ENCODE data around the gene RPL18A. TPM values are rescaled to one million over a fixed set of nuclear protein-coding genes. Genes with fewer than 3 reads are reported as not detected.

Gene RPL18A
- total RNA-seq, 3 donors from 2014 or later (not counting 1 experiment from before 2014, with no cell fraction given) = 1,015 to 1,285 (median 1,208) TPM

DNA sequence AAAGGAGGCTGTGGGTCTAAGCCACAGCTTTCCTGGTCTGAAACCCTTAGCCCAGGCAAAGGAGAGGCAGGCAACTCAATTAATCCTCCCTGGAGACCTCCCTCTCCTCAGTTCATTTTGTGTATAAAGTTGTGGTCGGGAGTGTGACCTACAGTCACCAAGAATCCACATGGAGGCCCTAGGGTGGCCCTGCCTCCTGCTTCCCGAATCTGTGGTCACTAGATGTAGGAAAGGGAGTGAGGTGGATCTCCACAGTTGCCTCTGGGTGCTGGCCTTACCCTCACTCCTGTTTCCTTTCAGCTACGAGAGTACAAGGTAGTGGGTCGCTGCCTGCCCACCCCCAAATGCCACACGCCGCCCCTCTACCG, 1.3 kb downstream of the RPL18A start:
- Mint-ChIP-seq H3K9me3 (no peaks in the 10 kb centered on the region), H3K4me3 (peak overlapping the region; percentile 99), H3K4me1 (peaks cover 26 to 27% of the 10 kb centered on the region in 2 donors), H3K36me3 (no peaks in the 10 kb centered on the region), H3K27ac (peak overlapping the region in 1 of 2 donors; percentile 86), H3K27me3 (ENCODE audit: low read depth in 2 of 2) (no peaks in the 10 kb centered on the region)
- DNase-seq = no peak
- Histone ChIP-seq H3K4me1 (ENCODE audit: control insufficient read depth, insufficient read depth, low read length) (peaks cover 29% of the 10 kb centered on the region), H3K36me3 (ENCODE audit: control insufficient read depth, insufficient read depth, low read length) (peaks cover 36% of the 10 kb centered on the region), H3K27me3 (ENCODE audit: control insufficient read depth, insufficient read depth, low read length) (no peaks in the 10 kb centered on the region), H3K4me3 (ENCODE audit: low read length) (peak overlapping the region; percentile 68), H3K27ac (ENCODE audit: low read length) (peak overlapping the region; percentile 28), H3K9me3 (ENCODE audit: control insufficient read depth, insufficient read depth, low read length) (no peaks in the 10 kb centered on the region)
- intact Hi-C loops (cut with micrococcal nuclease) = no loop called here
- TF ChIP-seq, protein P1, sequence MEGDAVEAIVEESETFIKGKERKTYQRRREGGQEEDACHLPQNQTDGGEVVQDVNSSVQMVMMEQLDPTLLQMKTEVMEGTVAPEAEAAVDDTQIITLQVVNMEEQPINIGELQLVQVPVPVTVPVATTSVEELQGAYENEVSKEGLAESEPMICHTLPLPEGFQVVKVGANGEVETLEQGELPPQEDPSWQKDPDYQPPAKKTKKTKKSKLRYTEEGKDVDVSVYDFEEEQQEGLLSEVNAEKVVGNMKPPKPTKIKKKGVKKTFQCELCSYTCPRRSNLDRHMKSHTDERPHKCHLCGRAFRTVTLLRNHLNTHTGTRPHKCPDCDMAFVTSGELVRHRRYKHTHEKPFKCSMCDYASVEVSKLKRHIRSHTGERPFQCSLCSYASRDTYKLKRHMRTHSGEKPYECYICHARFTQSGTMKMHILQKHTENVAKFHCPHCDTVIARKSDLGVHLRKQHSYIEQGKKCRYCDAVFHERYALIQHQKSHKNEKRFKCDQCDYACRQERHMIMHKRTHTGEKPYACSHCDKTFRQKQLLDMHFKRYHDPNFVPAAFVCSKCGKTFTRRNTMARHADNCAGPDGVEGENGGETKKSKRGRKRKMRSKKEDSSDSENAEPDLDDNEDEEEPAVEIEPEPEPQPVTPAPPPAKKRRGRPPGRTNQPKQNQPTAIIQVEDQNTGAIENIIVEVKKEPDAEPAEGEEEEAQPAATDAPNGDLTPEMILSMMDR (IDR thresholded peaks at IDR 0.05) = no peak
- no peak for ATAC-seq
- WGBS (ENCODE audit: insufficient coverage) = 75% methylated on average over 2 of the region's 7 CpGs

DNA sequence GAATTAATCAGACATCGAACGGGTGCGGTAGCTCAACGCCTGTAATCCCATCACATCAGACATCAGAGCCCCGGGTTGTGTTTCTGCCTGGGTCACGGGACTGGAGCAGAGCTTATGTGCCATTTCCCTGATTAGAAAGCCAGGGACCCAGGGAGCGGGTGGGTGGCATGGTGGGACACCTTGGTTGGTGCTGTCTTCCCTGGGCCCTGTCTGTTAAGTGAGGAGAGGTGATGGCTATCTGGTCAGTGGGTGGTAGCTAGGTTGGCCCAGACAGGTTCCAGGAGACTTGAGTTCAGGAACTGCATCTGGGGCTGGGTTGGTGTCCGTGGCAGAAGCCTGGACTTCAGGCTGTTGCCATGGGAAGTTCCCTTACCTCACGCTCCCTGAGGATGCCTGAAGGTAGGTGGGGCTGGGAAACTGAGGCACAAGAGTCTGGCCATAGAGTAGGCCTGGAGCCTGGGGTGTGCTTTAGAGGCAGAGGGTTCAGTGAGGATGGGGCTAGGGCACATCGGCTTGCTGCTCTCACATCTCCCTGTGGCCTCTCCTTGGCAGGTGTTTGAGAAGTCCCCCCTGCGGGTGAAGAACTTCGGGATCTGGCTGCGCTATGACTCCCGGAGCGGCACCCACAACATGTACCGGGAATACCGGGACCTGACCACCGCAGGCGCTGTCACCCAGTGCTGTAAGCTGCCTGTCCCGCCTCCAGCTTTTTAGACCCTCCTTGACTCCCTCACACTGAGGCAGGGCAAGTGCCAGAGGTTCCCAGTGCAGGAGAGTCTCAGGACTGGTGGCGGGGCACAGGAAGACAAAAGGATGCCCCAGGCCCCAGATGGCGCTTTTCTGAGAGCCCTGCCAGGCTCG, 2.1 kb downstream of the RPL18A start:
- no peaks in the 10 kb centered on the region for H3K27me3 Mint-ChIP-seq (ENCODE audit: low read depth in 2 of 2)
- H3K9me3 ChIP-seq (ENCODE audit: control insufficient read depth, insufficient read depth, low read length) = no peaks in the 10 kb centered on the region
- TF ChIP-seq, protein P1 (IDR thresholded peaks at IDR 0.05) = no peak
- peaks cover 26 to 27% of the 10 kb centered on the region in 2 donors for H3K4me1 Mint-ChIP-seq
- H3K27ac ChIP-seq (ENCODE audit: low read length) = no peak overlapping the region
- H3K4me1 ChIP-seq (ENCODE audit: control insufficient read depth, insufficient read depth, low read length) = peaks cover 29% of the 10 kb centered on the region
- DNase-seq = no peak
- WGBS (ENCODE audit: insufficient coverage) = 83% methylated on average over 23 of the region's 23 CpGs
- H3K4me3 Mint-ChIP-seq = peak overlapping the region; percentile 99
- H3K4me3 ChIP-seq (ENCODE audit: low read length) = no peak overlapping the region
- no peaks in the 10 kb centered on the region for H3K36me3 Mint-ChIP-seq
- no peaks in the 10 kb centered on the region for H3K27me3 ChIP-seq (ENCODE audit: control insufficient read depth, insufficient read depth, low read length)
- H3K27ac Mint-ChIP-seq = no peak overlapping the region
- intact Hi-C loops (cut with micrococcal nuclease) = no loop called here
- no peak for ATAC-seq
- no peaks in the 10 kb centered on the region for H3K9me3 Mint-ChIP-seq
- H3K36me3 ChIP-seq (ENCODE audit: control insufficient read depth, insufficient read depth, low read length) = peaks cover 36% of the 10 kb centered on the region

DNA sequence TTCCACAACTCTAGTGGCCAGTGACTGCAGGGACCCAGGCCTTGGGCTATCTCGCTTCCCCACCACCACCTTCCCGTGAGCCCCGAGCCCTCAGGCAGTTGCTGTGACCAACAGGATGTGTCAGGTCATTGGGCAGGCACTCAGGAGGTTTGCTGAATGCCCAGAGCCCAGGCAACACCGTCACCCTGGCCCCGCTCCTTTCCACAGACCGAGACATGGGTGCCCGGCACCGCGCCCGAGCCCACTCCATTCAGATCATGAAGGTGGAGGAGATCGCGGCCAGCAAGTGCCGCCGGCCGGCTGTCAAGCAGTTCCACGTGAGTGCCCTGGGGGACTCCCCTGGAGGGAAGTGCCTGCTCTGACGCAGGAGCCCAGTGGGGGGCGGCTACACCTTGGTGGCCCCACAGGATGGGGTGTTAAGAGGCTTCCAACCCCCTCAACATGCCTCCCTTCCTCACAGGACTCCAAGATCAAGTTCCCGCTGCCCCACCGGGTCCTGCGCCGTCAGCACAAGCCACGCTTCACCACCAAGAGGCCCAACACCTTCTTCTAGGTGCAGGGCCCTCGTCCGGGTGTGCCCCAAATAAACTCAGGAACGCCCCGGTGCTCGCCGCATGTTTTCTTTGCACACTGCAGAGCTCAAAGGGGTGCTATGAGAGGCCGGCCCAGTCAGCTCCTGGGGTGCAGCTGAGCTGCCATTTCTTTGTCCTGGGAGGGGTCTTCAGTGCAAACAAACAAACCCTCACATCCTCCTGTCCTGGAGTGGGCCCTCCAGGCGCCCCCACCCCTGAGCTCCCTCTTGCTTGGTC, 3.2 kb downstream of the RPL18A start:
- no peak overlapping the region for H3K27ac Mint-ChIP-seq
- no peak overlapping the region for H3K4me3 ChIP-seq (ENCODE audit: low read length)
- H3K4me1 ChIP-seq (ENCODE audit: control insufficient read depth, insufficient read depth, low read length) = peaks cover 29% of the 10 kb centered on the region
- peaks cover 36% of the 10 kb centered on the region for H3K36me3 ChIP-seq (ENCODE audit: control insufficient read depth, insufficient read depth, low read length)
- H3K4me3 Mint-ChIP-seq = peak overlapping the region; percentile 31
- H3K27me3 Mint-ChIP-seq (ENCODE audit: low read depth in 2 of 2) = no peaks in the 10 kb centered on the region
- no peaks in the 10 kb centered on the region for H3K27me3 ChIP-seq (ENCODE audit: control insufficient read depth, insufficient read depth, low read length)
- intact Hi-C loops (cut with micrococcal nuclease) = no loop called here
- DNase-seq = no peak
- TF ChIP-seq, protein P1 (IDR thresholded peaks at IDR 0.05) = no peak
- no peak overlapping the region for H3K27ac ChIP-seq (ENCODE audit: low read length)
- 85% methylated on average over 31 of the region's 31 CpGs for WGBS (ENCODE audit: insufficient coverage)
- H3K4me1 Mint-ChIP-seq = peaks cover 26 to 27% of the 10 kb centered on the region in 2 donors
- H3K9me3 ChIP-seq (ENCODE audit: control insufficient read depth, insufficient read depth, low read length) = no peaks in the 10 kb centered on the region
- no peaks in the 10 kb centered on the region for H3K36me3 Mint-ChIP-seq
- H3K9me3 Mint-ChIP-seq = no peaks in the 10 kb centered on the region
- ATAC-seq = no peak

Measured in natural killer cell (primary cell).